Parathyroid adenoma (tissue), 2 donors: ENCODE data around the gene EXOSC5.

Experiments
- H2AFZ ChIP-seq: fragments of 300-600 bp; sonication (generic); one replicate; pipeline ENCODE4 v1.7.0; 2017; ENCODE audit warnings: antibody characterized with exemption, mild to moderate bottlenecking
- H3K27ac ChIP-seq: fragments of 300-600 bp; sonication (generic); one replicate; pipeline ENCODE4 v1.7.0; 2017
- H3K27me3 ChIP-seq: fragments of 300-600 bp; sonication (generic); one replicate; pipeline ENCODE4 v1.7.0; 2017; ENCODE audit warnings: low read length; ENCODE audit not compliant: control insufficient read depth, insufficient read depth
- H3K36me3 ChIP-seq: fragments of 300-600 bp; sonication (generic); one replicate; pipeline ENCODE4 v1.7.0; 2017; ENCODE audit warnings: low read length; ENCODE audit not compliant: control insufficient read depth, insufficient read depth
- H3K4me1 ChIP-seq: fragments of 300-600 bp; sonication (generic); one replicate; pipeline ENCODE4 v1.7.0; 2017; ENCODE audit warnings: control low read depth
- H3K4me2 ChIP-seq: fragments of 300-600 bp; sonication (generic); one replicate; pipeline ENCODE4 v1.7.0; 2017; ENCODE audit warnings: low read length
- H3K4me3 ChIP-seq: fragments of 300-600 bp; sonication (generic); one replicate; pipeline ENCODE4 v1.7.0; 2017; ENCODE audit warnings: low read depth, low read length
- H3K79me2 ChIP-seq: fragments of 300-600 bp; sonication (generic); one replicate; pipeline ENCODE4 v1.7.0; 2017; ENCODE audit warnings: control low read depth
- H3K9ac ChIP-seq: fragments of 300-600 bp; sonication (generic); one replicate; pipeline ENCODE4 v1.7.0; 2017; ENCODE audit warnings: mild to moderate bottlenecking
- H3K9me3 ChIP-seq: fragments of 300-600 bp; sonication (generic); one replicate; pipeline ENCODE4 v1.7.0; 2017; ENCODE audit warnings: low read length; ENCODE audit not compliant: control insufficient read depth
- CTCF ChIP-seq: fragments of 300-600 bp; sonication (generic); IDR thresholded peaks from one replicate; pipeline ENCODE4 v1.7.0; 2017; ENCODE audit warnings: antibody characterized with exemption, mild to moderate bottlenecking
- donor health status: primary hyperparathyroidism.

Gene EXOSC5

GRCh38 chr19:41422456-41422855 lies 25.3 kb upstream of the EXOSC5 start:
- H3K4me3 ChIP-seq, result no peak overlapping the region
- H3K9ac ChIP-seq, result no peak overlapping the region
- no peaks in the 10 kb centered on the region for H3K79me2 ChIP-seq
- peaks cover 5% of the 10 kb centered on the region for H3K4me1 ChIP-seq
- no peaks in the 10 kb centered on the region for H3K9me3 ChIP-seq
- H3K4me2 ChIP-seq, result no peak overlapping the region
- no peaks in the 10 kb centered on the region for H3K36me3 ChIP-seq
- no peaks in the 10 kb centered on the region for H3K27me3 ChIP-seq
- no peak overlapping the region for H2AFZ ChIP-seq
- no peak overlapping the region for H3K27ac ChIP-seq
- TF ChIP-seq CTCF, result no peak

- Histone ChIP-seq H2AFZ (no peak overlapping the region), H3K4me2 (no peak overlapping the region), H3K4me1 (peaks cover 2% of the 10 kb centered on the region), H3K27ac (no peak overlapping the region), H3K9me3 (no peaks in the 10 kb centered on the region), H3K36me3 (no peaks in the 10 kb centered on the region), H3K9ac (no peak overlapping the region), H3K27me3 (no peaks in the 10 kb centered on the region), H3K4me3 (no peak overlapping the region), H3K79me2 (no peaks in the 10 kb centered on the region)
- TF ChIP-seq CTCF, result no peak
Measured at GRCh38 chr19:41421973-41422372, 24.8 kb upstream of the EXOSC5 start.

GRCh38 chr19:41421314-41421713 lies 24.2 kb upstream of the EXOSC5 start:
- no peak for TF ChIP-seq CTCF
- Histone ChIP-seq H3K79me2 (peaks cover under 1% of the 10 kb centered on the region), H3K36me3 (no peaks in the 10 kb centered on the region), H3K27me3 (no peaks in the 10 kb centered on the region), H3K4me2 (no peak overlapping the region), H3K4me1 (no peaks in the 10 kb centered on the region), H2AFZ (no peak overlapping the region), H3K9ac (no peak overlapping the region), H3K9me3 (no peaks in the 10 kb centered on the region), H3K4me3 (no peak overlapping the region), H3K27ac (no peak overlapping the region)

GRCh38 chr19:41420101-41420880 lies 23.1 kb upstream of the EXOSC5 start:
- Histone ChIP-seq H3K9ac (no peak overlapping the region), H3K4me3 (no peak overlapping the region), H3K4me1 (peaks cover 1% of the 10 kb centered on the region), H2AFZ (no peak overlapping the region), H3K27ac (no peak overlapping the region), H3K79me2 (peaks cover 4% of the 10 kb centered on the region), H3K36me3 (no peaks in the 10 kb centered on the region), H3K9me3 (no peaks in the 10 kb centered on the region), H3K4me2 (no peak overlapping the region), H3K27me3 (no peaks in the 10 kb centered on the region)
- no peak for TF ChIP-seq CTCF

- no peaks in the 10 kb centered on the region for H3K9me3 ChIP-seq
- no peak overlapping the region for H3K4me3 ChIP-seq
- no peaks in the 10 kb centered on the region for H3K27me3 ChIP-seq
- no peak overlapping the region for H3K27ac ChIP-seq
- H2AFZ ChIP-seq, result no peak overlapping the region
- H3K36me3 ChIP-seq, result no peaks in the 10 kb centered on the region
- H3K4me1 ChIP-seq, result peaks cover 19% of the 10 kb centered on the region
- H3K9ac ChIP-seq, result no peak overlapping the region
- H3K4me2 ChIP-seq, result no peak overlapping the region
- no peak for TF ChIP-seq CTCF
- peaks cover 4% of the 10 kb centered on the region for H3K79me2 ChIP-seq
Measured at GRCh38 chr19:41416194-41416674, 19.1 kb upstream of the EXOSC5 start.
